Uterus (tissue), 2 donors: Measurements from ENCODE around the gene ACIN1.

ENCODE experiments used
- CTCF ChIP-seq, 4 experiments: fragments of 200-600 bp in 2 of 4; fragments of 450-650 bp in 2 of 4; sonication (generic) in 2 of 4; IDR thresholded peaks; one replicate each; pipeline ENCODE4 v1.5.1; 2016 to 2019; ENCODE audit warnings: antibody characterized with exemption in 4 of 4, mild to moderate bottlenecking in 2 of 4, moderate library complexity in 1 of 4
- POLR2A ChIP-seq, 2 donors: fragments of 450-650 bp; IDR thresholded peaks; one replicate each; pipeline ENCODE4 v1.6.1; 2016; ENCODE audit warnings: antibody characterized with exemption in 2 of 2, mild to moderate bottlenecking in 1 of 2, moderate library complexity in 1 of 2

GRCh38 chr14:23033801-23034497 is 61.0 kb downstream of the ACIN1 start:
- TF ChIP-seq CTCF (IDR thresholded peaks at IDR 0.05) (no peak), POLR2A (IDR thresholded peaks at IDR 0.05) (no peak)
